ENCODE results near the gene PCDHA3.
"Not testable (repeated sequence)": the region's sequence is repeated elsewhere in the genome, so short reads cannot be mapped to it uniquely, and the experiment has no call there.

- TF ChIP-seq CTCF, POLR2A (IDR thresholded peaks at IDR 0.05): not testable (repeated sequence)
Observed at GRCh38 chr5:140787849-140788504, 12.9 kb upstream of the PCDHA3 start.
